ENCODE data around the gene CORO2A. TPM values are rescaled to one million over a fixed set of nuclear protein-coding genes. Genes with fewer than 3 reads are reported as not detected.

The CORO2A gene
- total RNA-seq, 4 donors from 2014 or later, result 1.1 to 3.5 (median 2.1) TPM

GRCh38 chr9:98161851-98162250, 30.6 kb downstream of the CORO2A start:
- Histone ChIP-seq H3K4me1 (peaks cover 0 to 7% of the 10 kb centered on the region in 2 donors), H3K27me3 (no peaks in the 10 kb centered on the region), H3K27ac (no peak overlapping the region), H3K9me3 (no peaks in the 10 kb centered on the region), H3K36me3 (no peaks in the 10 kb centered on the region), H3K4me3 (replicated peaks in 1 of 3) (no peak overlapping the region)
- DNase-seq, result peak; percentile 83 to 85
- TF ChIP-seq, protein P1, sequence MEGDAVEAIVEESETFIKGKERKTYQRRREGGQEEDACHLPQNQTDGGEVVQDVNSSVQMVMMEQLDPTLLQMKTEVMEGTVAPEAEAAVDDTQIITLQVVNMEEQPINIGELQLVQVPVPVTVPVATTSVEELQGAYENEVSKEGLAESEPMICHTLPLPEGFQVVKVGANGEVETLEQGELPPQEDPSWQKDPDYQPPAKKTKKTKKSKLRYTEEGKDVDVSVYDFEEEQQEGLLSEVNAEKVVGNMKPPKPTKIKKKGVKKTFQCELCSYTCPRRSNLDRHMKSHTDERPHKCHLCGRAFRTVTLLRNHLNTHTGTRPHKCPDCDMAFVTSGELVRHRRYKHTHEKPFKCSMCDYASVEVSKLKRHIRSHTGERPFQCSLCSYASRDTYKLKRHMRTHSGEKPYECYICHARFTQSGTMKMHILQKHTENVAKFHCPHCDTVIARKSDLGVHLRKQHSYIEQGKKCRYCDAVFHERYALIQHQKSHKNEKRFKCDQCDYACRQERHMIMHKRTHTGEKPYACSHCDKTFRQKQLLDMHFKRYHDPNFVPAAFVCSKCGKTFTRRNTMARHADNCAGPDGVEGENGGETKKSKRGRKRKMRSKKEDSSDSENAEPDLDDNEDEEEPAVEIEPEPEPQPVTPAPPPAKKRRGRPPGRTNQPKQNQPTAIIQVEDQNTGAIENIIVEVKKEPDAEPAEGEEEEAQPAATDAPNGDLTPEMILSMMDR (IDR thresholded peaks at IDR 0.05), result no peak
- TF ChIP-seq POLR2A (IDR thresholded peaks at IDR 0.05), result no peak
- WGBS, 2 donors, result 31 to 43% methylated on average over 4 of the region's 4 CpGs
- intact Hi-C loops (cut with DNase I), result no loop called here

GRCh38 chr9:98159790-98160189, 32.6 kb downstream of the CORO2A start:
- 86 to 94% methylated on average over 6 of the region's 6 CpGs for WGBS, 2 donors
- intact Hi-C loops (cut with DNase I), result no loop called here
- TF ChIP-seq, protein P1 (IDR thresholded peaks at IDR 0.05), result no peak
- no peak for TF ChIP-seq POLR2A (IDR thresholded peaks at IDR 0.05)
- Histone ChIP-seq H3K27ac (no peak overlapping the region), H3K9me3 (no peaks in the 10 kb centered on the region), H3K4me1 (peaks cover 0 to 7% of the 10 kb centered on the region in 2 donors), H3K4me3 (replicated peaks in 1 of 3) (no peak overlapping the region), H3K36me3 (no peaks in the 10 kb centered on the region), H3K27me3 (no peaks in the 10 kb centered on the region)
- no peak for DNase-seq

DNA sequence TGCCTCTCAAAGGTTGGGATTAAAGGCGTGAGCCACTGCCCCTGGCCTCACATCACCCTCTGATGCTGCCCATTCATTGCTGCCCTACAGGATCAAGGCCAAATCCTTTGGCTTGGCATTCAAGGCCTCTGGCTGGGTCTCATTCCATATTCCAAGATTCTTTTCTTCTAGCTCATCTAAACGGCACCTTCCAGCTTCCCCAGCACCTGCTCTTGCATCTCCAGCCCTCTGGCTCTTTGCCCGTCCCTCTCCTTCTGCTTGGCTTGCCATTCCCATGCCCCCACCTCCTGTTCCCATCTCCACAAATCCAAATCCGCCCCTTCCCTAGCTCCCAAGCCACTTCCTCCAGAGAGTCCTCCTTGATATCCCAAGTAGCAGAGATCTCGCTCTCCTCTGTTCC, 33.1 kb downstream of the CORO2A start:
- Histone ChIP-seq H3K36me3 (no peaks in the 10 kb centered on the region), H3K27ac (no peak overlapping the region), H3K9me3 (no peaks in the 10 kb centered on the region), H3K27me3 (no peaks in the 10 kb centered on the region), H3K4me1 (peaks cover 0 to 7% of the 10 kb centered on the region in 2 donors), H3K4me3 (replicated peaks in 1 of 3) (no peak overlapping the region)
- intact Hi-C loops (cut with DNase I), result no loop called here
- no peak for TF ChIP-seq POLR2A (IDR thresholded peaks at IDR 0.05)
- TF ChIP-seq, protein P1 (IDR thresholded peaks at IDR 0.05), result no peak
- DNase-seq, result no peak
- 92 to 94% methylated on average over 5 of the region's 5 CpGs for WGBS, 2 donors

DNA sequence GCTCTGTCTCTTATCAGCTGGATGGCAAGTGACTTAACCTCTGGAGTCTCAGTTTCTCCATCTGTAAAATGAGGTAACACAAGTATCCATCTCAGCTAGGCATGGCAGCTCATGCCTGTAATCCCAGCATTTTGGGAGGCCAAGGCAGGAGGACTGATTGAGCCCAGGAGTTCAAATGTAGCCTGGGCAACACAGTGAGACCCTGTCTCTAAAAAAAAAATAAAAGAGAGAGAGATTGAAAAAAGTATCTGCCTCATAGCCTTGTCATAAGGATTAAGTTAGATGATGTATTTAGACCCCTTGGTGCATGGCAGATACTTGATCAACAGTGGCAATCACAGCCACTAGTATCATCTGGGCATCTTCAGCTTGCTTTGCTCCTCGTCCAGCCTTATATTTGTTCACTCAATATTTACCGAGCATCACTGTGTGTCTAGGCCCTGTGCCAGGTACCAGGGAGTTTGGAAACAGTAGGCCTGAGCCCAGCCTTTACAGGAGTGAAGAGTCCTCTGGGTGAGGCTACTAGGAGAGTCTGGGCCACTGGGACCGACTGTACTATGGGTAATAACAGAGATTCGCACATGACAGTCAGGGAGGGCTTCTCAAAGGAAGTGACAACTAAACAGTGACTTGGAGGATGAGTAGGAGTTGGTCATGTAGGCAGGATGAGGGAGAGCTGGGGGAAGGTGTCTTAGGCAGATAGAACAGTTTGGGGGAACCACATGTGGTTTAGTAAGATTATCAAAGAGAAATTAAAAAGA, 34.2 kb downstream of the CORO2A start:
- Histone ChIP-seq H3K36me3 (no peaks in the 10 kb centered on the region), H3K27ac (no peak overlapping the region), H3K9me3 (no peaks in the 10 kb centered on the region), H3K27me3 (no peaks in the 10 kb centered on the region), H3K4me1 (peaks cover 0 to 7% of the 10 kb centered on the region in 2 donors), H3K4me3 (replicated peaks in 1 of 3) (no peak overlapping the region)
- TF ChIP-seq, protein P1 (IDR thresholded peaks at IDR 0.05), result no peak
- TF ChIP-seq POLR2A (IDR thresholded peaks at IDR 0.05), result no peak
- intact Hi-C loops (cut with DNase I), result no loop called here
- 83 to 88% methylated on average over 4 of the region's 4 CpGs for WGBS, 2 donors
- no peak for DNase-seq

- WGBS, 2 donors, result 90 to 95% methylated on average over 10 of the region's 10 CpGs
- H3K4me1 ChIP-seq, result peaks cover 0 to 7% of the 10 kb centered on the region in 2 donors
- H3K4me3 ChIP-seq (replicated peaks in 1 of 3), result no peak overlapping the region
- H3K9me3 ChIP-seq, result no peaks in the 10 kb centered on the region
- intact Hi-C loops (cut with DNase I), result no loop called here
- TF ChIP-seq, protein P1 (IDR thresholded peaks at IDR 0.05), result no peak
- no peak for TF ChIP-seq POLR2A (IDR thresholded peaks at IDR 0.05)
- H3K36me3 ChIP-seq, result no peaks in the 10 kb centered on the region
- no peak for DNase-seq
- no peak overlapping the region for H3K27ac ChIP-seq
- H3K27me3 ChIP-seq, result no peaks in the 10 kb centered on the region
Measured at GRCh38 chr9:98157372-98157771, 35.1 kb downstream of the CORO2A start.
